GM18858 (cell line): ENCODE results near the gene TIMM17B.

Source experiments
- ATAC-seq: cut with Tn5 transposase; IDR thresholded peaks from one replicate; pipeline ENCODE4 v1.9.1; 2021; ENCODE audit not compliant: unreplicated experiment

The TIMM17B gene

DNA sequence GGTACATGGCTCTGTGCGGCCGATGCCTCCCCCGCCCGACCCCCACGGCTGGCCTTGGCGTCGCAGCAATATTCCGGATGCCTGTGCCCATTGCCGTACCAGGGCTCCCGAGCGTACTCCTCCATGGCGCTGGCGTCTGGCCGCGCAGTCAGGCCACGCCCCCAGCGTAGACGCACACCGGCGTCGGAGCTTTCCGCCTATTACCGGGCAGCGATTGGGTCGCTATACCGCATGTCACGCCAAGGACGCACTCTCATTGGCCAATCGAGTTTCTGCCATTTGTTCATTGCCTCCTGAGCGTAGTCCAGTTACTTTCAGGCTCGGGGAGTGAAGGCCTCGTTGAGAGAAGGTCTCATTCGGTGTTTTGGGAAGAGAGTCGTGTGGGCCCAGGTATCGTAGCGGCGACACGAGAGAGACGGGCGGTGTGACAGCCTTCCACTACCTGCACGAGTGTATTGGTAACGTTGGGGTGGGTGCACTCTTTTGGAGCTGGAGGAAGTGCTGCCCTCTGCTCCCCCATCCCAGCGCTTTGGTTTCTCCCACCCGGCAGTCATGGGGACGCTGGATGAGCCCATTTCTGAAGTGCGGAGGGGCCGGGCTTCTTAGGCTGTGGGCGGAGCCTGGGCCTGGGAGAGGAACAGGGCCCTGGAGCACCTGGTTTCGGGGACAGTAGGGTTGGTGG, at the start of gene TIMM17B, which contains the start of gene PQBP1:
TIMM17B (minus strand) TSS at position 144 of the 682 bp plus-strand sequence; CDS start at position 125, 19 bp downstream.
PQBP1 (plus strand) TSS at position 306 of the 682 bp plus-strand sequence. CDS start 580 bp downstream, outside the sequence.
- peak; percentile 89 for ATAC-seq

DNA sequence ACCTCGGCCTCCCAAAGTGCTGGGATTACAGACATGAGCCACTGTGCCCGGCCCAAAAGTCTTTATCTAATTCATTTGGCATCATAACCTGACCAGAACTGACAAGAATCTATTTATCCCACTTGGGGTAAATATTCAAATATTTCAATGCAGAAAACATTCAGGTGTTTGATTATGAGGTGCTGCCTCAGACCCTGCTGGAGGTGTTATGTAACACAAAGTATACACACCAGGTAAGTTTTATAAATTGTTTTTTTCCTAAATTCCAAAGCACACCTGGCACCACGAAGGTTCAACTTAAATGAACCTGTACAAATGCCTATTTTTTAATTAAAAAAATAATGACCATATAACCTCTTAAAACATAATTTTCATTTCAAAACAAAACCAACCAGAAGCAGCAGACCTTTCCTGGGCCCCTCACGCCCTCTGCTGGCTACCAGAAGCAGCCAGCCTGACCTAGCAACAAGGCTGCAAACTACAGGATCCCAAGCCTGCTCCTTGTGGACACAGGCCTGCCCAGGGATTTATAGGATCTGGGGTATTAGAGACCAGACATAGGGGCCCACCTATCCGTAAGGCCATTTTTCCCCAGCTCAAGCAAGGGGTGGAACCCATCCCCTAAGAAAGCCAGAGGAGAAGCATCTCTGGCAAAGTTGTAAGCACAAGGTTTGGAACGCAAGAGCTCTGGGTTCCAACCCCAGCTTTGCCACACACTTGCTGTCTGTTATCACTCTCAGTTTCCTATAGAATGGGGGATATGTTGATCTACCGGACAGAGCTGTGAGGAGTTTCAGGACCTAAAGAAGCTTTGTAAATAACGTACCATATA, 48.2 kb upstream of the TIMM17B start:
- no peak for ATAC-seq

DNA sequence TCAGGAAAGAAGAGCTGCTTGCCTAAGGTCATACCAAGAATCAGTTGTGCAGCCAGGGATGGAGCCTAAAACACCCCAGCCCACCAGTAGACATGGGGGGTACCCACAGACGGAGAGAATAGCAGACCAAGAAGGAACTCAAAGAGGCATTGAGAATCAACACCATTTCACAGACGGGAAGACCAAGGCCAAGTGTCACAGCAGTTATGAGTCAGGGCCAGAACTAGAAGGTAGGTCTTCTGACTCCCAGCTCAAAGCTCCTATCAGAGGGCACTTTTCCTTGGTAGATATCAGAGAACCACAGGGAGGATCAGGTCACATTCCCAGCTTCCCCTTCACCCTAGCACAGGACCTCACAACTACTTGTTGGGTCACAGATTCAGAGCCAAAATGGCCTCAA, 45.3 kb upstream of the TIMM17B start:
- no peak for ATAC-seq

DNA sequence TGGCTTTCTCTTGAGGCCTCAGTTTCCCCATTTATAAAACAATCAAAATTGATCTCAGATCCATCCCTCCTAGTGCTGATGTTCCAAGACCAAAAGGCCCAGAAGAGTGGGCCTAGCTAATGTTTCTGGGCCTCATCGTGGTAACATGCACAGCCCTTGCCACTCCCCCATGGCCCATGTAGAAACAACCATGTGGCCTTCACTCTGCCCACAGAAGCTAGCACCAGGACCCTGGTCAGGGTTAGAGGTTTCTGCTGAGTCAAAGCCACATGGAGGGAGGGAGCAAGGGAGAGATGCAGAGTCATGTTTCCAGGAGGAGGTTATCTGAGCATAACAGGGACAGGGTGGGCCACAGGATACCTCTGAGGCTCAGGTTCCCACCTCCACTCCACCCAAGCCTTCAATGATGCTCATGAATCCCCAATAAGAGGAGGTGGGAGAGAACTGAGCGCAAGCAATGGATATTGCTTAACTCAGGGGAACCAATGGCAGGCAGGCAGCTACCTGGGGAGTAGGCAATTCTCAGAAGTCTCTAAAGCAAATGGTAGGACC, 42.9 kb upstream of the TIMM17B start:
- no peak for ATAC-seq

DNA sequence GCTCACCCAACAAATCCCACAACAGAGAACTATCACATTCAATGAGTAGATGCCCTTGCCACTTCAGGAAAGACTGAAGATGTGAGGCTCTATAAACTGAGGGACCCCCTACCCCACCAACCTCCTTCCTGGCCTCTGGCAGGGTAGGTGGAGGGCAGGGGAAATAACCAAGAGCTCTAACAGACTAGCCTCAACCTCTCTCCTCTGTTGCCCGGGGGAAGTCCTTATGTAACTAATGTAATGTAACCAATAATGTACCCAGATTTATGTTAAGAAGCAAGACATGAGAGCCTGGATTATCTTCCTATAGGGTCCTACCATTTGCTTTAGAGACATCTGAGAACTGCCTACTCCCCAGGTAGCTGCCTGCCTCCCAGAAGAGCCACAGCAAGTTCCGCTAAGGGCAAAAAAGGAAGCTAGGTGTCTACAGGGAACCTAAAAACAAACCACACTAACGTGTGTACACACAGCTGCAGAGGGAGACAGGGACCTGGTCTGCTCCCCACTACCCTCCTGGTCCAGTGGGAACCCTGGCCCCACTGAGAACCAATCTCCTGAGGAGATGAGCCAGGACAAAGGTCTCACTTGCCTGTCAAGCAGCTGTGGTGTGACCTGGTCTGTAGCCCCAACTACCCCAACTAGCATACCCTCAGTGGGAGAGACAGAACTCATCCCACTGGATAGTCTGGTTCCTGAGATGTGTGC, 42.1 kb upstream of the TIMM17B start:
- no peak for ATAC-seq

DNA sequence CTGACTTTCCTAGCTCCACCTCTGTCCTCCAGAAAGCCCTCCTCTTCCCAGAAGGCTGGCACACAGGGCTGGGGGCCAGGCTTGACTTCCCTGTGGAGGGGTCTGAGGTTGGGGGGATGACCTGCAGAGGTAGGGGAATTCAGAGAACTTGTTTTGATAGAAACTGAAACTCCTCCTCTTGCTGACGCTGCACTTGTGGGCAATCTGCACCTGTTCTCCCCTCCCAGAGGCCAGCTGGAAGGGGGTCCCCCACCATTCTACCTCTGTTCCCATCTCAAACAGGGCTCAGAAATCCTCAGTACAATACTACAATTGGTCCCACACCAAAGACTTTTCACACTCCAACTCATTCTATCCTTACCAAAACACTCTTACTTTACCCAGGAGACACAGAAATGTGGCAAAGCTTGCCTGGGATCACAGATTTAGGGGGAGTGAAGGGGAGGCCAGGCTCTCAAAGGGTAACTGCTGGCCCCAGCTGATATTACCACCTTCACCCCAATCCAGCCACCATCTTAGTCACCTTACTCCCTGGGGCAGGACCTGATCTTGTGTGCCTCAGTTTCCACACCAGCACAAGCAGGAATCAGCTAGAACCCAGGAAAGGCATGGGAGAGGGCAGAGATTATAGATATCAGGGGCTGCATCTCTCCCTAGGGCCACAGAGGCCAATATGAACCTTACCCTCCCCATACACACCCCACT, 41.3 kb upstream of the TIMM17B start:
- ATAC-seq = peak; percentile 43

DNA sequence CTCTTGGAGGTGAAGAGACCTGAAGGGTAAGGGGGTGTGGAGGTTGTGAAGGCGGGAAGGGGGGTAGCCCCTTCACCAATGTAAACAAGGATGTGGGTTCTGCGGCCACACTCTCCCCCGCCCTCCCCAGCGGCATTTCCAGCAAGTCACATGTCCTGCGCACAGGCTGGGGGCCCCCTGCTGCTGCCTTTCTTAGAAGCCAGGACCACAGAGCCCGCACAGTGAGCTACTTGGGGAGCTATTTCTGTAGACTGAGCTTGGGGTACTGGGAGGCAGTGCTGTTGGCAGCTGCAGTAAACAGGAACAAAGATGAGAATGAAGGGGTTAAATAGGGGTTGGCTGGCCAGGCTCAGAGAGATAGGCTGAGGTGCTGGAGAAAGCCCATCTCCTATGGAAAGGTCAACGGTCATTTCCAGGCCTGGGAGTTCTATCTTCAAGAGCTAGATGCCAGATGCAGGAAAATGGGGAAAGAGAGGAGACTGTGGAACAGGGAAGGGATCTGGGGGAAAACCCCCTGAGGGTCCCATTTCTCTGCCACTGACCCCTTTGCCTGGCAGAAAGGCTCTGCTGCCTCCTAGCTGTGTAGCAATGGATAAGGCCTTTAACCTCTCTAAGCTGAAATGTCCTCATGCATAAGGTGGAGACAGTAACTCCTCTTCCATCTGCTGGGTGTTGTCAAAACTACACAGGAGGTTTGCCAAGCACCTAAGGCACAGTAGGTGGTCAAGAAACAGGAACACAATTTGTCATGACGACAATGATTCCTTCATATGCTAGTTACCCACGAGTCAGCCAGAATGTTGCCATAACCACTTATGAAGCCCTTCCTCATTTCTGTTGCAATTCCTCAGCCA, 39.7 kb upstream of the TIMM17B start:
- peak; percentile 37 for ATAC-seq

DNA sequence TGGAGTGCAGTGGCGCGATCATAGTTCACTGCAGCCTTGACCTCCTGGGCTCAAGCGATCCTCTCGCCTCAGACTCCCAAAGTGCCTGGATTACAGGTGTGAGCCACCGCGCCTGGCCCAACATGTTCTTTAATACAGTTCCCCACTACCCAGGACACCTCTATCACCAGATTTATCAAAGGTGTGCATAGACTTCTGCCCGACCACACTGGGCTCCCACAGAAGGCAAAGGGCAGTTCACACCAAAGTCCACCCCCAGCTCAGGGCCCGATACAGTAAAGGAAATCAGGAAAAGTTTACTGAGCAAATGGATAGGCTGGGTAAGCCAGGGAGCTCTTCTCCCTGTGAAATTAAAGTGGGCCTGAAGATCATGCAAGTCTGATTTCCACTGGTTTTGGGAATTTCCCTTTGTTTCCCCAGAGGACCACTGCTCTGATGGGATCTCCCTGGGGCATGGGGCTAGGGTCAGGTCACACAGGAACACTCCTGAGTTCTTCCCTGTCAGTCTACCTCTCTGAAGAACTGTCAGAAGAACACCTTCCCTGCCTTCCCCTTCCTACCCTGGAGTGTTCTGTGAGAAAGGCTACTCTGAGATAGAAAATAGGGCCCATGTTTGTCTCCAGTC, 39.0 kb upstream of the TIMM17B start:
- no peak for ATAC-seq

DNA sequence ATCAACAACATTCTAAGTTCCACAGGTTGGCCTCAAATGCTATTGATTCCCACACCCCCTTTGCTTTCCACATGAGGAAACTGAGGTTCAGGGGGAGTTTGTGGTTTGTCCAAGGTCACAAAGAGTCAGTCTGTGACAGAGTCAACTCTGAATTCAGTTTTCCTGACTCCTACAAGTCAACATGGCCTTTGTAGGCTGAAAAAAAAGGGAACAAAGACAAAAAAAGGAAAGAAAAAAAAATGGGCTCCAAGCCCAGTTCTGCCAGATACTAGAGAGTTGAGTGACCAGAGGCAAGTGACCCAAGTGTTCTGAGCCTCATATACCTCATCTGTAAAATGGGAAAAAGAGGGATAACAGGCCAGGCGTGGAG, 37.7 kb upstream of the TIMM17B start:
- no peak for ATAC-seq

DNA sequence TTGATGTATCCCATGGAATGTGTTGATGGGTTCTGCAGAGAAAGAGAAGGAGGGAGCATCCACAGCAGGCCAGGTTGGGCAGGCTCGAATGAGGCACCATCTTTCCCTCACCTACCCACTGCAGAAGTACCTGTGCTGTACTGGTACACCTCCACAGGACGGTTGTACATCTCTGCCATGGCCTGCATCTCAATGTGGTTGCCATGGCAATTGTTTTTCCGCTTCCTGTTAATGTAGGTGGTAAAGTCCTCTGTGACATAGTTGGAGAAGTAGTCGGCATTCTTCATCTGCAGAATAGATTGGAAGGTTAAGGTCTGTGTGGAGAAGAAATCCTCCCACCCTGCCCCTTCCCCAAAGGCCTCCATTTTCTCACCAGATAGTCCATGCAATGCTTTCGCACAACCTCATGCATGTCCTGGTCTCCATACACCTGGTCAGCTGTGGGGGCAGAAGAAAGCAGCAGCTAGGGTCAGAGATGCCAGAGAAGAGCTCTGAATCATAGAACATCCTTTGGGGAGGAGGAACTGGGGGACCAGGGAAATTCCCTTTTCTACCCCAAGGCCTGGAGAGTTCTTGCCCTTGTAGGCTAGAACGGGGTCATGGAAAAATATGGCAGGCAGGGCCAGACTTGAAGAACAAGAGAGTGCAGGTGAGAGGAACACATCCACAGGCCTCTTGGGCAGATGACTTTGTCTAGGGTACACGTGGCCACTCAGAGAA, 37.2 kb upstream of the TIMM17B start:
- ATAC-seq = no peak

DNA sequence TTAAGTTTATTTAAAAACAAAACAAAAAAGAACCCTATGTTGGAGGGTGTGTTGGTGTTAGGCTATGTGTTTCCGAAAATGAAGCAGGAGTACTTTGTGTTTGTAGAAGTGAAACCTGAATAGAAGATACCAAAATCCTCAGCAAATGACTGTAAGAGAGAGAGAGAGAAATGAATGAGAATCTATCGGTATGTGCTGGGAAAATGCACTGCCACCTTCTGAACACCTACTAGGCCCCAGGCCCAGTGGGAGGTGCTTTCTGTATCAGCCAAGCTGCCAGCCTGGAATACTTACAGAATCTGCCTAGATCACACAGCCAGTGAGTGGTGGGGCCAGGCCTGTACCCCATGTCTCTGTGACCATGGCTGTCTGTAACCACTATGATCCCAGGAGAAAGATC, 36.2 kb upstream of the TIMM17B start:
- peak; percentile 34 for ATAC-seq

DNA sequence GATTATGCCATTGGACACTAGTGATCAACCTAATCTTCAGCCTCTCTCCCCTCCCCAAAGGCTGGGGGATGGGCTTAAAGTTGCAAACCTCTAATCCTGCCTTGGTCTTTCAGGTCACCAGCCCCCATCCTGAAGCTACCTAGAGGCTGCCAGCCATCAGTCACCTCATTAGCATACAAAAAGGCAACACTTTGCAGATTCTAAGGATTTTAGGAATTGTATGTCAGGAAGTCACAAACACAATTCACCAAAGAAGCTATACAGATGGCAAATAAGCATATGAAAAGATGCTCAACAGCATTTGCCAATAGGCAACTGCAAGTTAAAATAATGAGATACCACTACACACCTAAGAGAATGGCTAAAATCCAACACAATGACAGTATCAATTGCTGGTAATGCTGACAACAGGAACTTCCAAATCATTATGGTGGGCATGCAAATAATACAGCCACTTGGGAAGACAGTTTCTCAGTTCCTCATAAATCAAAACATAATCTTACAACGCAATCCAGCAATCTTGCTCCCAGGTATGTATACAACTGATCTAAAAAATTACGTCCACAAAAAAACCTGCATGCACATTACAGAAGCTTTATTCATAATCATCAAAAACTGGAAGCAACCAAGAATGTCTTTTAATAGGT, 30.3 kb upstream of the TIMM17B start:
- no peak for ATAC-seq

DNA sequence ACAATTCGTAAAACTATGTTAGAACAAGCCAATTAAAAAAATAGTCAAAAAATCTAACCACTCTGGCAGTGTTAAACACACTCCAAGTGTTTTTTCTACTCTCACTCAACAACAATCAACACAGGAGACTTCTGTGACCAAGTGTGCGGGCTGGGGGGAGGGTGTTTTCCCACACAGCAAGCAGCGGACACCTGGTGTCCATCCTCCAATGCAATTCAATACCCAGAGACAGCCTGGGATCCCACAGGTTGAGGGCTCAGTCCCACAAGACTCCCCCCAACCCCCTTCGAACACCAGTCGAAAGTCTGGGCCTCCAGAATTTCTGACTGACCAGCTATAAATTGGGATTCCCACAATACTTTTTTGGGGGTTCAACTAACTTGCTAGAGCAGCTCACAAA, 29.6 kb upstream of the TIMM17B start:
- no peak for ATAC-seq

DNA sequence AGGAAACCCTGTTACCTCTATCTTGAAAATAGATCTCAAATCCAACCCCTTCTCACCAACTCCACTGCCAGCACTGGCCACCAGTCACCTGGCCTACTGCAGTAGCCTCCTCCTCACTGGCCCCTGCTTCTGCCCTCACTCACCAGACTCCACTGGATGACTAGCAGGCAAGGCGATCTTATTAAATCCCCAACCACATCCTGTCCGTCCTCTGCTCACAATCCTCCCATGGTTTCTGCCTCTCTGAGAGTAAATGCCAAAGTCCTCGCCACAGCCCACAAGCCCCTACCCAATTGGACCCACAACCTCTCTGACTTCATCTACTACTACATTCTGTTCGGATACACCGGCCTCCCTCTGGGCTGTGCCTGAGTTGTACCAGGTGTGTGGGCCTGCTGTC, 26.7 kb upstream of the TIMM17B start:
- ATAC-seq = no peak

DNA sequence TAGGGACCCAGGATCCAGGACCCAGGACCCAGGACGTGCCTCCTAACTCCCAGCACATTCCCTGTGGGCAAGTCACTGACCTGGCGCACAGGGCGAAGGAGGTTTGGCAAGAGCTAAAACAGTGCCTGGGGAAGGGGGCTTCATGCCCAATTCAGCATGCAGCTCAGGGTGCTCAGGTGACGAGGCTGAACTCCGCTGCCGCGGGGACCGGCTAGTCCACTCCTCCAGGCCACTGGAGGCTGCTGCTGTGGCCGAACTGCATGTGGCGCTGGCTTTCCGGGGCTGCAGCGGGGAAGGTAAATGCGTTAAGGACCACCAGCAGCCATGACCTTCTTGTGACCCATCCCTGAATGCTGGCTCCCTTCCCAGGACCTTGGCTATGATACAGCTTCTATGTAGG, 26.2 kb upstream of the TIMM17B start:
- ATAC-seq = no peak

DNA sequence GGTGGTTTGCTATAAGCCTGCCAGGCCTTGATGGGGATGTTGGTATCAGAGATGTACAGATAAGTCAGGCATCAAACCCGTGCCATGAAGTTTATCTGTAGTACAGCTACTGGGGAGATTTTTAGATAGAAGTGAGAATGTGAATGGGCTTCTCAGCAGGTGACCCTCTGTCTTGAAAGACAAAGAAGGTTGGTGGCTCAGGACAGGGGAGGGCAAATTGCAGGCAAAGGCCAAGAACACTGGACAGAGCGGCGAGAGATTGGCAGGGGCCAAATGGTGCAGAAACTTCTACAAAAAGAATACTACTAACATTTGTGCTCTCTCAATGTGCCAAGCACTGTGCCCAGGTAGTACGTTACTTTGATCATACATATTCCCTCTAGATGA, 23.1 kb upstream of the TIMM17B start:
- ATAC-seq = no peak

DNA sequence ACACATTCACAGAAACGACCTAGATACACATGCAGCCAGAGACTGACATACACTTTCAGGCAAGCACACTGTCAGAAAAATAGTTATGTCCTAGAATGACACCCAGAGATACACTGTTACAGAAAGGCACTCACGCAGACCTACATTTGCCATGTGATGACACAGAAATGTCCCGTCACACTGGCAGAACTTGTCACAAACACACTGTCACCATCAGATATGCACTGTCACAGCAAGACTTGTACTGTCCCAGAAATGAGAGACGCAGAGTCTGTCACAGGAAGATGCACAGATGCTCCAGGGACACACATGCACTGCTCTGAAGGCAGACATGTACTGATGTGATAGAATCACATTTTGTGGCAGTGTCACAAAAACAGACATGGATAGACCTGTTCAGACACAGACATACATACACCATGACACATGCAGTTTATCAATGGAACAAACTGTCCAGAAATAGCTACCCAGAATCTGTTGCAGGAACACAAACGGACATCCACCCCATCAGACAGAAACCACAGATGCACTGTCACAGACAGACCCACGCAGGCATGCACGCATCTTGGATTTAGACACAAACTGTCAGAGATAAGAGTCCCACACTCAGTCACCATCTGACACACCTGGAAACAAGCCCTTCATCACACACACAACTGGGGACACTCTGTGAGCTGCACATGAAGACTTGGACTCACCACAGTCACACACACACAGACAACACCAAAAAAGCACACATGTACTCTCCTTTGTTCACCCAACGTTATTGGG, 22.6 kb upstream of the TIMM17B start:
- no peak for ATAC-seq
